Gastrocnemius medialis (tissue), 4 donors: ENCODE measurements around the gene SFMBT2.

Experiments used
- POLR2A ChIP-seq, 2 donors: fragments of 450-650 bp; IDR thresholded peaks; one replicate each; pipeline ENCODE4 v1.6.1; 2017; ENCODE audit warnings: antibody characterized with exemption in 2 of 2, mild to moderate bottlenecking in 2 of 2, moderate library complexity in 2 of 2
- TF ChIP-seq, protein P1 (sequence below), 5 experiments: fragments of 450-650 bp in 3 of 5; fragments of 200-600 bp in 2 of 5; sonication (generic) in 2 of 5; IDR thresholded peaks in 4 of 5; conservative IDR thresholded peaks in 1 of 5; 1 replicate in 4 of 5; 2 replicates in 1 of 5; pipeline ENCODE4 v1.5.1; 2016 to 2019; ENCODE audit warnings: antibody characterized with exemption in 5 of 5, mild to moderate bottlenecking in 3 of 5, moderate library complexity in 3 of 5

DNA sequence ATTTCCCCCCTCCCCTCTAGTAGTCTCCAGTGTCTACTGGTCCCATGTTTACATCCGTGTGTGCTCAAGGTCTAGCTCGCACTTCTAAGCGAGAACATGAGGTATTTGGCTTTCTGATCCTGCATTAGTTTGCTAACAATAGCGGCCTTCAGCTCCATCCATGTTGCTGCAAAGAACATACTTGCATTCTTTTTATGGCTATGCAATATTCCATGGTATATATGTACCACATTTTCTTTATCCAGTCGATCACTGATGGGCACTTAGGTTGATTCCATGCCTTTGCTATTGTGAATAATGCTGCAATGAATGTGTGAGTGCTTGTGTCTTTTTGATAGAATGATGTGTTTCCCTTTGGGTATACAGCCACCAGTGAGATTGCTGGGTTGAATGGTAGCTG lies 160.6 kb downstream of the SFMBT2 start:
- no peak for TF ChIP-seq POLR2A (IDR thresholded peaks at IDR 0.05)
- TF ChIP-seq, protein P1, sequence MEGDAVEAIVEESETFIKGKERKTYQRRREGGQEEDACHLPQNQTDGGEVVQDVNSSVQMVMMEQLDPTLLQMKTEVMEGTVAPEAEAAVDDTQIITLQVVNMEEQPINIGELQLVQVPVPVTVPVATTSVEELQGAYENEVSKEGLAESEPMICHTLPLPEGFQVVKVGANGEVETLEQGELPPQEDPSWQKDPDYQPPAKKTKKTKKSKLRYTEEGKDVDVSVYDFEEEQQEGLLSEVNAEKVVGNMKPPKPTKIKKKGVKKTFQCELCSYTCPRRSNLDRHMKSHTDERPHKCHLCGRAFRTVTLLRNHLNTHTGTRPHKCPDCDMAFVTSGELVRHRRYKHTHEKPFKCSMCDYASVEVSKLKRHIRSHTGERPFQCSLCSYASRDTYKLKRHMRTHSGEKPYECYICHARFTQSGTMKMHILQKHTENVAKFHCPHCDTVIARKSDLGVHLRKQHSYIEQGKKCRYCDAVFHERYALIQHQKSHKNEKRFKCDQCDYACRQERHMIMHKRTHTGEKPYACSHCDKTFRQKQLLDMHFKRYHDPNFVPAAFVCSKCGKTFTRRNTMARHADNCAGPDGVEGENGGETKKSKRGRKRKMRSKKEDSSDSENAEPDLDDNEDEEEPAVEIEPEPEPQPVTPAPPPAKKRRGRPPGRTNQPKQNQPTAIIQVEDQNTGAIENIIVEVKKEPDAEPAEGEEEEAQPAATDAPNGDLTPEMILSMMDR (IDR thresholded peaks at IDR 0.05 in 4 of 5, conservative IDR thresholded peaks at IDR 0.05 in 1 of 5), result no peak
